Measurements from ENCODE around the gene PFKFB4.

The PFKFB4 gene

DNA sequence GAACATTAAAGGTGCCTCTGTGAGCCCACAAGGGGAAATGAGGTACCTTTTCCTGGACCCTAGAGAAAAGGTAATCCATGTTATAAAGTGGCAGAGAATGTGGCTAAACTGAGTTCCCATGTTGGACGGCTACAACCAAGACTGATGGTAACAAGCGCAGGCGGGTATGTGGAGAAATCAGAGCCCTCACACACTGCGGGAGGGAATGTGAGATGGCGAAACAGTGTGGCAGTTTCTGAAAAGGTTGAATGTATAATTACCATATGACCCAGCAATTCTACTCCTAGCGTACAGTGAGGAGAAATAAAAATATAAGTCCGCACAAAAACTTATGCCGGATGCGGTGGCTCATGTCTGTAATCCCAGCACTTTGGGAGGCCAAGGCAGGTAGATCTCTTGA lies 28.6 kb downstream of the PFKFB4 start:
- FAIRE-seq: no peak

GRCh38 chr3:48524970-48525369 lies 31.6 kb downstream of the PFKFB4 start:
- FAIRE-seq: no peak

GRCh38 chr3:48521635-48522034 lies 35.0 kb downstream of the PFKFB4 start:
- FAIRE-seq: no peak

GRCh38 chr3:48519277-48519643 lies 37.3 kb downstream of the PFKFB4 start:
- FAIRE-seq: no peak

- no peak for FAIRE-seq
Measured at GRCh38 chr3:48518638-48519276, 37.8 kb downstream of the PFKFB4 start.

DNA sequence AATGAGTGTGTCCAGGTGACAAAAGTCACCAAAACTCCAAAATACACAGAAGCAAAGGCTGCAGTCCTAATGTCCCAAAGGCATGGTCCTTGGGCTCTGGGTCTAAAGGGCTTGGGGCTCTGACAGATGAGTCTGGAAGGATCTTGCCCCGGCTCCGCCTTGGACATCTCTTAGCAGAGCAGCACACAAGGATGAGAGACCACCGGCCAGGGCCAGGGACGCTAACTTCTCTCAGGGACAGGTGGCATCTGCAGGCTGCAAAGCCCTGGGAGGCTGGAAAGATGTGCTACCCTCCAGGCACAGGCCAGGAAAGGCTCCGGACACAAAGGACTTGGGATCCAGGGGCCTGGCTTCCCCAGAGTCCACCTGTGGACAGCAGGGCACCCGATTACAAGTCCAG lies 38.5 kb downstream of the PFKFB4 start:
- FAIRE-seq: no peak

GRCh38 chr3:48516571-48516970 lies 40.0 kb downstream of the PFKFB4 start:
- no peak for FAIRE-seq

GRCh38 chr3:48514431-48515227 lies 42.0 kb downstream of the PFKFB4 start:
- no peak for FAIRE-seq

GRCh38 chr3:48511551-48511950 lies 45.1 kb downstream of the PFKFB4 start:
- no peak for FAIRE-seq

DNA sequence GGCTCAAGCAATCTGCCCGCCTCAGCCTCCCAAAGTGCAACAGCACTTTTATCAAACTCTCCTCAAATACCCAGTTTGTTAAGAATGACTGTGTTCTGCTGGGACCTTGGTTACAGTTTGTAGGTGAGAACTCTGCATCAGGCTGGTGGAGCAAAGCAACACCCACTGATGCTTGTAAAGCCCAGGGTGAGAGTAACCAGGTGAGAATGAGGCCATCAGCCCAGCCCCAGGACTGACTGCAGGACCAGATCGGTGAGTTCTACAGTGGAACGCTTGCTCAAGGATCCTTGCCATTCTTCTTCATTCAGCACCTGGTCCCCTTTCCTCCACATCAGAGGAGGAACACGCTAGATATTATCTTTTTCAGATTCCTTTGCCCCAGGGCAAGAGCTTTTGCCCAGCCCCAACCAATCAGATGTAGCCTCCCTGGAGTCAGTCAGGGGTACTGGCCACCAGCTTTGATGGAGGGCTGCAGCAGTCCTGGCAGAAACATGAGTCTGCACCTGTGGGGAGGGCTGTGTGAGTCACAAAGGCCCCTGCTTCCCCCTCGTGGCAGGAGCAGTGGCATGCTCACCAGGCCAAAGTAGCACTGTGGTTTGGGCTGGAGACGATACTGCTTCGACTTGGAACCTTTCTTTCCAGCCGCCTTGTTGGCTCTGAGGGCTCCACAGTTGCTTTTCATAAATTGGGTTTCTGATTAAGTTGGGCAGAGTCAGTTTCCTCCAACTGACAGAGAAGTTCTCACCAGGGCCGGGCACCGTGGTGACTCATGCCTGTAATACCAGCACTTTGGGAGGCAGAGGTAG lies 49.1 kb downstream of the PFKFB4 start:
- no peak for FAIRE-seq

DNA sequence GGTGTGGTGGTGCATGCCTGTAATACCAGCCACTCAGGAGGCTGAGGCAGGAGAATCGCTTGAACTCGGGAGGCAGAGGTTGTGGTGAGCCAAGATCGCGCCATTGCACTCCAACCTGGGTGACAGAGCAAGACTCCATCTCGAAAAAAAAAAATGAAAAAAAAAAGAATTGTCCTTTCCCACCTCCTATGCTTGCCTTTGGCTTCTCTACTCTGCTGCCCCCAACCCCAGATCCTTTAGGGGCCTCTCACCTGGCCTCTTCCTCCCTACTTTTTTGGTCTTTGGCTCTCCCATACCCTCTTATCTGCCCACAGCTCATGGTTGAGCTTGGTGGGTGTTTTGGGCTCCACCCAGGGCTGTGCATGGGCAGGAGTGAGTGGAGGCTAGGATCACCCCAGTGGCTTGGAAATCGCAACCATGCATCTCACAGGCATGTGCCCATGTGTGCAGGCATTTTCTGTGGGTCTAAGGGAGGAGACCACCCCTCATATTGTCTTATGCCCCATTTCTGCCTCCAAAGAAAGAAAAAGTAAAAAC lies 50.6 kb downstream of the PFKFB4 start:
- FAIRE-seq: no peak

GRCh38 chr3:48505146-48505545 lies 51.5 kb downstream of the PFKFB4 start:
- FAIRE-seq: no peak

GRCh38 chr3:48504051-48504946 lies 52.3 kb downstream of the PFKFB4 start, which contains the start of gene SHISA5:
Gene SHISA5, minus strand, starts transcription at chr3:48504174. Its CDS starts 80 bp downstream, at chr3:48504094.
- FAIRE-seq: no peak

- FAIRE-seq: no peak
Measured at GRCh38 chr3:48503401-48504050, 53.1 kb downstream of the PFKFB4 start.

DNA sequence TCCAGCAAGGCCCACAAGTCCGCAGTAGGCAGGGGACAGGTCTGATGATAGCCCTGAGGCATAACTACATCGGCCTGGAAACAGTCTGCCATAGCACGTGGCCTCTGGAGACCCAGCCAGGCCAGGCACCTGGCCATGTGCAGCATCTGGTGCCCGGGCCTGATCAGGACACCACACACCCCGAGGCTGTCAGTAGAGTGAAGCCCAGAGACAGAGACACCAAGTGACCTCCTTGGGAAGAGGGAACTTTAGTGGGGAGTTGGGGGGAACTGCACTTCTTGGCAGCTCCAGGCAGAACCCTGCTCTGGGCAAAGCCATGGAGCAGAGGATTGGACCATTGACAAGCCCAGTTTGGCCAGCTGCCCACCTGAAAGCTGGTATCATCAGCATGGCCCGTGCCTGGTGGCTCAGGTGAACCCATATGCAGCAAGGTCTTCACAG lies 53.9 kb downstream of the PFKFB4 start:
- no peak for FAIRE-seq

GRCh38 chr3:48502121-48502520 lies 54.5 kb downstream of the PFKFB4 start:
- FAIRE-seq: no peak

GRCh38 chr3:48501196-48501595 lies 55.4 kb downstream of the PFKFB4 start:
- FAIRE-seq: no peak

- FAIRE-seq: no peak
Measured at GRCh38 chr3:48500656-48501055, 55.9 kb downstream of the PFKFB4 start.

- no peak for FAIRE-seq
Measured at GRCh38 chr3:48493203-48493501, 63.5 kb downstream of the PFKFB4 start.

GRCh38 chr3:48492461-48493202 lies 64.0 kb downstream of the PFKFB4 start:
- FAIRE-seq: no peak

- FAIRE-seq: no peak
Measured at GRCh38 chr3:48486952-48487351, 69.7 kb downstream of the PFKFB4 start.

Data from endometrium (tissue), 2 donors.